Stimulated activated CD4-positive, alpha-beta T cell treated with anti-CD3 and anti-CD28 coated beads, Interleukin-15, amount 100 ng/mL, for 48 hours (primary cell): ENCODE results near the gene MOV10.

ENCODE experiments used
- DNase-seq, 2 donors: peaks; one replicate each; pipeline ENCODE4 v3.0.0-alpha.2; 2020; ENCODE audit warnings: low read depth in 2 of 2

Gene MOV10

DNA sequence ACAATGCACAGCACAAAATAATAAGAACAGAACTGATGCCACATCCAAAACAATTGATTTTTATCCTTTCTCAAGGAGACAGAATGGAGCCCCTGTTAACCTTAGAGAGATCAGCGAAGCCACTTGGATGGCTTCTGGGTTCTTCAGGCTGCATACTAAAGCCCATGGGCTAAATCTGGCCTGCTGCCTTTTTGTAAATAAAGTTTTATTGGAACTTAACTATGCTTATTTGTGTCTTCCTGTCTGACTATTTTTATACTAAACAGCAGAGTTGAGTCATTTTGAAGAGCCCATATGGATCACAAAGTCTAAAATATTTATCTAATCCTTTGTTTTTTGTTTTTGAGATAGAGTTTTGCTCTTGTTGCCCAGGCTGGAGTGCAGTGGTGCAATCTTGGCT, 57.0 kb downstream of the MOV10 start:
- DNase-seq: no peak

DNA sequence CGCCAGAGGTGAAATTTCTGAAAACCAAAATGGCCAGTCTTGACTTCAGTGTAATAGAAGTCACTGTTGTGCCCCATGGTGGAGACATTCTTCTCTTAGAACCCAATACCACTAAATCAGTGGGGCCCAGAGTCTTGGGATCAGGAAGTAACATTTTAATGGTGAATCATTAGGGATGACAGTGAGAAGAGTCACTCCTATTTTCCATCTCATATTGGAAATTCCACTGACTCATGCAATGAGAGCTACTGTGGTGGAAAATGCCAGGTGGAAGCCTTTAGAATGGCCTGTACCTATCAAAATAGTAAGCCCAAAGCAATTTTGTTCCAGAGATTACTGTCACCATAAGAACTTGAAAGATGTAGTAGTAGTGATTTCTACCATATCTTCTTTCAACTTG, 61.3 kb downstream of the MOV10 start:
- no peak for DNase-seq

DNA sequence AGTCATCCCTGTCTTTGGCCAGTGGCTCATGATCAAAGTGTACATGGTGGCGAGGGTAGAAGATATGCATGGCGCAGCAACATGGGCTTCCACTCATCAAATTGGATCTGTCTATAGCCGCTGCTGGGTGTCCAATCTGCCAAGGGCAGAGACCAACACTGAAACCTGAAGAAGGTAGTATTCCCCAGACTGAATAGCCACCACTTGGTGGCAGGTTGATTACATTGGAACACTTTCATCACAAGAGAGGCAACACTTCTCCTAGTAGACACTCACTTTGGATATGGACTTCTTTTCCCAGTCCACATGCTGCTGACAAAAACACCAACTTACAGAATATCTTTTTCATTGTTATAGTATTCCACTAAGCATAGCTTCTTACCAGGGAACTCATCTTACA, 63.1 kb downstream of the MOV10 start:
- DNase-seq: no peak

DNA sequence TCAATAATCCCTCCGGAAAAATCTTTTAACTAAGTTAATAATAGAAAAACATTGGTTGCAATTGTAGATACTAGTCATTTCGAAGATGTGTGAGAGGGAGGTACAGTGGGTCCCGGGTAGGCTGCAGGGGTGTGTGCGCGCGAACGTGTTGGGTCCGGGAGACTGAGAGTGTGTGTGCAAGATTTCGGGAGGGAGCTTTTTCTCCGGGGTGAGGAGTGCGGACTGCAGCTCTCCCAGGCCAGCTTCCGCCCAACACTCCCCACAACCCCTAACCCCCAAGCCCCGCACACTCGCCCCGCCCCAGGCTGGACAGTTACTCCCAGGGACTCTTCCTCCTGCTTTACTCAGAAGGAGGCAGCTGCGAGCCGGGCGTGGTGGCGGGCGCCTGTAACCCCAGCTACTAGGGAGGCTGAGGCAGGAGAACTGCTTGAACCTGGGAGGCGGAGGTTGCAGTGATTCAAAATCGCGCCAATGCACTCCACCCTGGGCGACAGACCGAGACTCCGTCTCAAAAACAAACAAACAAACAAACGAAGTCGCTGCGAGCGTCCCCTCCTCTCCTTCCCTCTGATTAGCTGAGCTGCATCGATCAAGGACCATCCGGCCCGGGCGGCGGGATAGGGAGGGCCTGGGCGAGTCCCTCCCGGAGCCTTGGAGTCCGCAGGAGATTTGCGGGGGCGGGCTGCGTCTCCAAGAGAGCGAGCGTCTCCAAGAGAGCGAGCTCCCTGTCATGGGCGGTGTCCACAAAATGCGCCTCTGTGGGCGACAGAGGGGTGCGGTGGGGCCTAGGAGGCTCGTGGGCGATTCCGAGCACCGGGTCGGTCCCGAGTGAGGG, 68.9 kb downstream of the MOV10 start:
- DNase-seq: no peak

DNA sequence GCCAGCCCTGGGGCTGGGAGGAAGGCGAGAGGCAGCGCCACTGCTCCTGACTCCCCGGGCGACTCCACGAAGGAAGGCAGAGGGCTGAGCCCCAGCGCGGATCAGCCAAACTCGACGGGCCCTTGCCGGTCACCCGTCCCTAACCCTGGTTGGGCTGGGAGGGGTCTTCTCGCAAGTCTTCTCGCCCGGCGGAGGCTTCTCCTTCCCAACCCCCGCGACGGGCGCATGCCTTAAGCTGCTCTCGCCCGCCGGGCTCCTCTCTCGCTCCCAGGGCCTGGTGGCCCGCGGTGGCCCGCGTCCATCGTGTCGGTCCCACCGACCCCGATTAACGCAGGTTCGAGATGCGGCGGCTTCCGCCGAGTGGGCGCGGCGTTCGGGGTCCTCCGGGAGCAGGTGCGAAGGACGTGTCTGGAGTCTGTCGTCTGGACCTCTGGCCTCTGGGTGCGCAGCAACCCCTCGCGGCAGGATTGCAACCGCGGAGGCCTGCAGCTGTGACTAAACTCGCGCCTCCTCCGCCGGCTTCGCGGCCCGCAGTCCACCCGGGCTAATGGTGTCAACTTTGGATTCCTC, 69.6 kb downstream of the MOV10 start:
- no peak for DNase-seq

DNA sequence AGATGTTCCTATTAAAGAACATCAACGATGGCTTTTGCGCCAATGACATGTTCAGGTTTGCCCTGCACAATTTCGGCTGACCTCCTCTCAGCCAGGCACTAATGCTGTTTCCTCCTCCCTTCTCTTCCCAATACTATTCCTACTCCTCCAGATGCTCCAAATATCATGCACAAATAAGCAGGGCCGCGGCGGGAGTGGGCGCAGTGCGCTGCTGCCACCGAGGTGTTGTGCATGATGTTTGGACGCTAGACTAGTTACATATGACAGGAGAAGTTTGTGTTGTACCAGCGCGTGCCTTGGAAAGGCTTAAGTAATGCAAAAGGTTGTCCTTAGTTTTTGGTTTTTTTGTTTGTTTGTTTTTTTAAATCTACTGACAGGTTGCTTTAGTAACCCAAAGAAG, 73.9 kb downstream of the MOV10 start:
- DNase-seq: no peak
